Ovary (tissue), 9 donors: ENCODE measurements around the gene PIGL. TPM values are rescaled to one million over a fixed set of nuclear protein-coding genes. Genes with fewer than 3 reads are reported as not detected.

Source experiments
- DNase-seq, 5 donors: peaks; one replicate each; pipeline ENCODE4 v3.0.0-alpha.2; 2019 to 2020
- H3K27ac ChIP-seq, 2 donors: fragments of 200-600 bp; one replicate each; pipeline versions ENCODE4 v1.5.1 to v1.8.0; 2019 to 2022
- H3K27me3 ChIP-seq: fragments of 200-600 bp; one replicate; pipeline ENCODE4 v1.8.0; 2022
- H3K36me3 ChIP-seq: fragments of 200-600 bp; sonication (generic); one replicate; pipeline ENCODE4 v1.5.1; 2019
- H3K4me1 ChIP-seq: one replicate; pipeline ENCODE4 v1.8.1; 2013; ENCODE audit warnings: mild to moderate bottlenecking, moderate library complexity; ENCODE audit not compliant: insufficient read depth
- H3K4me3 ChIP-seq: fragments of 200-600 bp; sonication (generic); one replicate; pipeline ENCODE4 v1.5.1; 2017
- H3K9me3 ChIP-seq, 2 donors: fragments of 200-600 bp in 1 of 2; sonication (generic) in 1 of 2; one replicate each; pipeline versions ENCODE4 v1.5.1 to v1.8.1; 2013 to 2019; ENCODE audit warnings: mild to moderate bottlenecking in 1 of 2, moderate library complexity in 1 of 2
- CTCF ChIP-seq, 3 donors: fragments of 450-650 bp in 2 of 3; fragments of 200-600 bp in 1 of 3; IDR thresholded peaks; one replicate each; pipeline versions ENCODE4 v1.5.1 to v1.8.0; 2016 to 2022; ENCODE audit warnings: antibody characterized with exemption in 3 of 3, mild to moderate bottlenecking in 1 of 3
- EP300 ChIP-seq: sonication (generic); formaldehyde crosslinking; IDR thresholded peaks from one replicate; pipeline ENCODE4 v1.6.1; 2017; ENCODE audit warnings: antibody characterized with exemption
- POLR2A ChIP-seq: fragments of 450-650 bp; IDR thresholded peaks from one replicate; pipeline ENCODE4 v1.6.1; 2017; ENCODE audit warnings: antibody characterized with exemption, mild to moderate bottlenecking, moderate library complexity
- WGBS, 3 donors: extraction: QIAGEN DNeasy Blood & Tissue Kit in 1 of 3; methylation state at CpG; one replicate each; pipeline versions ENCODE4 v1.1.5 to v1.1.7; 2013 to 2017; 5-methylcytosine and 5-hydroxymethylcytosine counted together
- intact Hi-C, 4 donors: fragments of 100-400 bp; cut with DNase I; formaldehyde crosslinking; loops; one replicate each; pipeline versions ENCODE4 v1.11.0 to v1.15.1; 2022 to 2023
- polyA plus RNA-seq, 2 donors: library from polyadenylated mRNA; stranded (reverse); fragments of 200-250 nt in 1 of 2; fragments of 350-450 nt in 1 of 2; fragmentation: Illumina TruSeq in 1 of 2; extraction: RNeasy Lipid Tissue Mini Kit (QIAGEN cat#74804) in 1 of 2; gene quantifications; one replicate each; pipeline ENCODE4 v1.2.3, GENCODE V29; 2013 to 2014
- total RNA-seq, 7 donors: library from RNA; depleted of rRNA in 2 of 7; stranded (reverse); fragments of >200 nt in 2 of 7; fragmentation: NEBNext Ultra II Directional in 3 of 7; extraction: Animal tissue kit (Norgen Biotek cat#: 25700) in 3 of 7; gene quantifications; one replicate each; pipeline versions ENCODE4 v1.1.0 to v1.2.4, GENCODE V29; 2016 to 2023
- donor health status: DM: no; HTN: no; CAD: no; lungs with moderate emphysema.
- donor health status: DM: no; HTN: no; CAD: no.
- donor health status: Bipolar disorder and iron deficiency.
- donor health status: DM: yes; HTN: yes; CAD: no.
- donor health status: DM: no; HTN: no; CAD: no.
- donor health status: DM: yes; HTN: yes; CAD: no.

Gene PIGL
- total and polyA plus RNA-seq, 9 donors = 16.1 to 45.2 (median 34.8) TPM

DNA sequence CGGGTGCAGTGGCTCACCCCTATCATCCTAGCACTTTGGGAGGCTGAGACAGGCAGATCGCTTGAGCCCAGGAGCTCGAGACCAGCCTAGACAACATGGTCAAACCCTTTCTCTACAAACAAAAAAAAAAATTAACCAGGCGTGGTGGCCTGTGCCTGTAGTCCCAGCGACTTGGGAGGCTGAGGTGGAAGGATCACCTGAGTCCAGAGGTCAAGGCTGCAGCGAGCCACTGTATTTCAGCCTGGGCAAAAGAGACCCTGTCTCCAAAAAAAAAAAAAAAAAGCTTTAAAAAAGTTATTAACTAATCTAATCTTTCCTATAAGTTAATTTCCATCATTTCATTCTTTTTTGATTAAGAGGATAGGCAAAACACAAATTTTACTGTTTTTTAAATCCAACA, 4.2 kb upstream of the PIGL start:
- Histone ChIP-seq H3K4me3 (no peak overlapping the region), H3K4me1 (peaks cover 8% of the 10 kb centered on the region), H3K27ac (no peak overlapping the region), H3K9me3 (no peaks in the 10 kb centered on the region), H3K27me3 (no peaks in the 10 kb centered on the region), H3K36me3 (no peaks in the 10 kb centered on the region)
- DNase-seq = no peak
- TF ChIP-seq EP300 (no peak), POLR2A (no peak), CTCF (IDR thresholded peaks at IDR 0.05) (no peak)
- 80 to 88% (median 85%) methylated on average over 6 of the region's 6 CpGs for whole genome bisulfite sequencing, 3 donors
- intact Hi-C loops = loop anchor here in 1 of 4 donors (10.0 kb wide), 1 partner anchor 208 kb away; no protein-coding TSS in a partner anchor

GRCh38 chr17:16214190-16215001, 2.6 kb upstream of the PIGL start:
- peak overlapping the region; percentile 85 for H3K4me3 ChIP-seq
- H3K27me3 ChIP-seq = no peaks in the 10 kb centered on the region
- DNase-seq = no peak
- no peaks in the 10 kb centered on the region for H3K36me3 ChIP-seq
- intact Hi-C loops = loop anchor here in 2 of 4 donors (1.0 to 10.0 kb wide), 3 partner anchors 72 to 210 kb away; no protein-coding TSS in a partner anchor
- peak overlapping the region; percentile 92 to 98 for H3K27ac ChIP-seq
- H3K4me1 ChIP-seq = peaks cover 8% of the 10 kb centered on the region
- WGBS, 3 donors = 2 to 4% (median 3%) methylated on average over 16 of the region's 16 CpGs
- no peaks in the 10 kb centered on the region for H3K9me3 ChIP-seq
- no peak for TF ChIP-seq CTCF (IDR thresholded peaks at IDR 0.05)
- TF ChIP-seq EP300 = no peak
- no peak for TF ChIP-seq POLR2A

- H3K9me3 ChIP-seq = no peaks in the 10 kb centered on the region
- TF ChIP-seq CTCF (IDR thresholded peaks at IDR 0.05) (no peak), POLR2A (no peak)
- peak overlapping the region; percentile 92 to 98 for H3K27ac ChIP-seq
- WGBS, 3 donors = 0 to 1% (median 0%) methylated on average over 18 to 27 of the region's 27 CpGs
- DNase-seq = no peak
- no peaks in the 10 kb centered on the region for H3K27me3 ChIP-seq
- peaks cover 8% of the 10 kb centered on the region for H3K4me1 ChIP-seq
- H3K36me3 ChIP-seq = no peaks in the 10 kb centered on the region
- intact Hi-C loops = loop anchor here in 2 of 4 donors (1.0 to 10.0 kb wide), 3 partner anchors 71 to 210 kb away; no protein-coding TSS in a partner anchor
- H3K4me3 ChIP-seq = peak overlapping the region; percentile 85
These were observed 2.1 kb upstream of the PIGL start for GRCh38 chr17:16215002-16215272.

GRCh38 chr17:16215273-16215964, 1.6 kb upstream of the PIGL start, which contains the start of gene NCOR1:
Gene NCOR1 (minus strand): TSS chr17:16215534. CDS start chr17:16194569, 20,965 bp downstream.
- H3K36me3 ChIP-seq = no peaks in the 10 kb centered on the region
- peaks cover 8% of the 10 kb centered on the region for H3K4me1 ChIP-seq
- peak within 1 kb of the TSS; percentile 85 for H3K4me3 ChIP-seq
- H3K27me3 ChIP-seq = no peaks in the 10 kb centered on the region
- intact Hi-C loops = loop anchor here in 2 of 4 donors (1.0 to 10.0 kb wide), 3 partner anchors 71 to 211 kb away; no protein-coding TSS in a partner anchor
- DNase-seq = peak; percentile 91 to 95 (median 92)
- H3K27ac ChIP-seq = peak within 1 kb of the TSS; percentile 92 to 98
- TF ChIP-seq CTCF (IDR thresholded peaks at IDR 0.05) = peak in 2 of 3 donors; percentile 23 to 24
- TF ChIP-seq POLR2A = peak; percentile 70
- no peak for TF ChIP-seq EP300
- 0% methylated on average over 45 to 82 of the region's 82 CpGs for WGBS, 3 donors
- no peaks in the 10 kb centered on the region for H3K9me3 ChIP-seq
